ENCODE results near the gene ITPA.

The ITPA gene

GRCh38 chr20:3209257-3209945 is at the start of gene ITPA:
Gene ITPA, plus strand, starts transcription at chr20:3209498. Its CDS starts 54 bp downstream, at chr20:3209552.
- DNase-seq, result peak; percentile 39

- no peak for DNase-seq
These were observed 48.9 kb upstream of the ITPA start for GRCh38 chr20:3160418-3160817.

- DNase-seq, result no peak
These were observed 47.8 kb upstream of the ITPA start for GRCh38 chr20:3161316-3162079.

- no peak for DNase-seq
These were observed 47.2 kb upstream of the ITPA start for GRCh38 chr20:3162080-3162611.

GRCh38 chr20:3163099-3164042 is 45.9 kb upstream of the ITPA start:
- DNase-seq, result no peak

- DNase-seq, result no peak
These were observed 45.1 kb upstream of the ITPA start for GRCh38 chr20:3164043-3164762.

- DNase-seq, result no peak
These were observed 44.4 kb upstream of the ITPA start for GRCh38 chr20:3164763-3165410.

- no peak for DNase-seq
These were observed 43.6 kb upstream of the ITPA start for GRCh38 chr20:3165473-3166337.

- no peak for DNase-seq
These were observed 42.9 kb upstream of the ITPA start for GRCh38 chr20:3166338-3166912.

GRCh38 chr20:3166913-3167342 is 42.4 kb upstream of the ITPA start:
- no peak for DNase-seq

- no peak for DNase-seq
These were observed 41.6 kb upstream of the ITPA start for GRCh38 chr20:3167738-3168078.

GRCh38 chr20:3168079-3168828 is 41.0 kb upstream of the ITPA start:
- DNase-seq, result no peak

GRCh38 chr20:3168829-3169590 is 40.3 kb upstream of the ITPA start:
- no peak for DNase-seq

- DNase-seq, result no peak
These were observed 37.7 kb upstream of the ITPA start for GRCh38 chr20:3171391-3172125.

GRCh38 chr20:3172126-3172932 is 37.0 kb upstream of the ITPA start:
- peak; percentile 10 for DNase-seq

- peak; percentile 84 for DNase-seq
These were observed 36.2 kb upstream of the ITPA start, which contains the start of gene LZTS3 for GRCh38 chr20:3172933-3173609. Gene LZTS3, minus strand, starts transcription at chr20:3173549. Its CDS starts 6,386 bp downstream, at chr20:3167163.
